OCI-LY3 (cell line): ENCODE measurements around the gene PCNX1.

Experiments used
- H2AFZ ChIP-seq: fragments of 200-600, 300-600 bp; shearing (Covaris generic); 2 replicates; pipeline ENCODE4 v1.6.0; 2014; ENCODE audit warnings: antibody characterized with exemption, low read depth, low read length
- H3K27ac ChIP-seq: fragments of 200-600, 300-600 bp; sonication (generic); 2 replicates; pipeline ENCODE4 v1.5.1; 2014; ENCODE audit warnings: mild to moderate bottlenecking, low read length, moderate library complexity, mixed read lengths
- H3K27me3 ChIP-seq: fragments of 200-600, 300-600 bp; sonication (generic); 2 replicates; pipeline ENCODE4 v1.6.1; 2014; ENCODE audit warnings: low read depth, low read length, mixed read lengths
- H3K36me3 ChIP-seq: fragments of 200-600, 300-600 bp; sonication (generic); replicated peaks from 2 replicates; pipeline ENCODE3; 2014; ENCODE audit warnings: low read depth, low read length, mixed read lengths
- H3K4me1 ChIP-seq: fragments of 300-600, 200-600 bp; sonication (generic); 2 replicates; pipeline ENCODE4 v1.6.1; 2014; ENCODE audit warnings: low read length, mixed read lengths
- H3K4me2 ChIP-seq: fragments of 200-600, 300-600 bp; sonication (generic); 2 replicates; pipeline ENCODE4 v1.6.1; 2014; ENCODE audit warnings: low read length, mixed read lengths
- H3K4me3 ChIP-seq: fragments of 300-600, 200-600 bp; sonication (generic); 2 replicates; pipeline ENCODE4 v1.5.1; 2014; ENCODE audit warnings: antibody characterized with exemption, mild to moderate bottlenecking, low read length, moderate library complexity
- H3K79me2 ChIP-seq: fragments of 300-600, 200-600 bp; shearing (Covaris generic); 2 replicates; pipeline ENCODE4 v1.6.1; 2014; ENCODE audit warnings: mild to moderate bottlenecking, low read length, mixed read lengths
- H3K9ac ChIP-seq: fragments of 300-600, 200-600 bp; shearing (Covaris generic); 2 replicates; pipeline ENCODE4 v1.6.0; 2014; ENCODE audit warnings: mild to moderate bottlenecking, low read length, moderate library complexity
- H3K9me3 ChIP-seq: fragments of 200-600, 300-600 bp; shearing (Covaris generic); 2 replicates; pipeline ENCODE4 v1.6.1; 2014; ENCODE audit warnings: low read length, mixed read lengths; ENCODE audit not compliant: insufficient read depth
- H4K20me1 ChIP-seq: fragments of 200-600, 300-600 bp; sonication (generic); 2 replicates; pipeline ENCODE4 v1.6.1; 2016; ENCODE audit warnings: low read length, mixed read lengths; ENCODE audit not compliant: insufficient read depth
- EZH2phosphoT487 ChIP-seq: fragments of 200-600 bp; shearing (Covaris generic); IDR thresholded peaks from 2 replicates; pipeline ENCODE4 v1.6.1; 2018; ENCODE audit warnings: antibody characterized with exemption, mixed run types, low read depth
- TF ChIP-seq, protein P1 (sequence below): fragments of 200-600, 300-600 bp; sonication (generic); IDR thresholded peaks from 2 replicates; pipeline ENCODE4 v1.5.1; 2014; ENCODE audit warnings: antibody characterized with exemption, low read length, low read depth

The PCNX1 gene

GRCh38 chr14:70943838-70944237, 36.6 kb downstream of the PCNX1 start:
- H3K4me1 ChIP-seq, result no peaks in the 10 kb centered on the region
- H3K4me3 ChIP-seq, result no peak overlapping the region
- H3K36me3 ChIP-seq, result peaks cover 34% of the 10 kb centered on the region

DNA sequence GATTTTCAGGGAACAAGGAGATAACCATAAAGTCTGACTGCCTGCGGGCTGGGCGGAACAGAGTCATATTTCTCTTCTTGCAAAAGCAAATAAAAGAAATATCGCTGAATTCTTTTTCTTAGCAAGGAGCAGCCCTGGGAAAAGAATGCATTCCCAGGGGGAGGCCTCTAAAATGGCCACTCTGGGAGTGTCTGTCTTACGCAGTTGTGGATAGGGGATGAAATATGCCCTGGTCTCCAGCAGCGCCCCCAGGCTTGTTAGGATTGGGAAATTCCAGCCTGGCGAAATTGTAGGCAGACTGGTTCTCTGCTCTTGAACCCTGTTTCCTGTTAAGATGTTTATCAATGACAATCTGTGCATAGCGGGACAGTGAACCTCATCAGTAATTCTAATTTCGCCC, 40.5 kb downstream of the PCNX1 start:
- H2AFZ ChIP-seq, result no peak overlapping the region
- peaks cover 22% of the 10 kb centered on the region for H3K79me2 ChIP-seq
- no peak overlapping the region for H3K4me3 ChIP-seq
- no peak overlapping the region for H3K9ac ChIP-seq
- TF ChIP-seq, protein P1, sequence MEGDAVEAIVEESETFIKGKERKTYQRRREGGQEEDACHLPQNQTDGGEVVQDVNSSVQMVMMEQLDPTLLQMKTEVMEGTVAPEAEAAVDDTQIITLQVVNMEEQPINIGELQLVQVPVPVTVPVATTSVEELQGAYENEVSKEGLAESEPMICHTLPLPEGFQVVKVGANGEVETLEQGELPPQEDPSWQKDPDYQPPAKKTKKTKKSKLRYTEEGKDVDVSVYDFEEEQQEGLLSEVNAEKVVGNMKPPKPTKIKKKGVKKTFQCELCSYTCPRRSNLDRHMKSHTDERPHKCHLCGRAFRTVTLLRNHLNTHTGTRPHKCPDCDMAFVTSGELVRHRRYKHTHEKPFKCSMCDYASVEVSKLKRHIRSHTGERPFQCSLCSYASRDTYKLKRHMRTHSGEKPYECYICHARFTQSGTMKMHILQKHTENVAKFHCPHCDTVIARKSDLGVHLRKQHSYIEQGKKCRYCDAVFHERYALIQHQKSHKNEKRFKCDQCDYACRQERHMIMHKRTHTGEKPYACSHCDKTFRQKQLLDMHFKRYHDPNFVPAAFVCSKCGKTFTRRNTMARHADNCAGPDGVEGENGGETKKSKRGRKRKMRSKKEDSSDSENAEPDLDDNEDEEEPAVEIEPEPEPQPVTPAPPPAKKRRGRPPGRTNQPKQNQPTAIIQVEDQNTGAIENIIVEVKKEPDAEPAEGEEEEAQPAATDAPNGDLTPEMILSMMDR, result no peak
- TF ChIP-seq EZH2phosphoT487, result no peak
- no peaks in the 10 kb centered on the region for H3K27me3 ChIP-seq
- H3K36me3 ChIP-seq, result peaks cover 37% of the 10 kb centered on the region
- no peaks in the 10 kb centered on the region for H4K20me1 ChIP-seq
- H3K4me2 ChIP-seq, result no peak overlapping the region
- no peak overlapping the region for H3K27ac ChIP-seq
- H3K9me3 ChIP-seq, result peaks cover 16% of the 10 kb centered on the region; the same call in 1 of the 2 replicates
- no peaks in the 10 kb centered on the region for H3K4me1 ChIP-seq

More at GRCh38 chr14:70943838-70944237, 36.6 kb downstream of the PCNX1 start:
- Histone ChIP-seq H3K79me2 (peaks cover 36% of the 10 kb centered on the region), H3K9me3 (peaks cover 16% of the 10 kb centered on the region; the same call in 1 of the 2 replicates), H2AFZ (no peak overlapping the region), H3K27me3 (no peaks in the 10 kb centered on the region), H3K4me2 (no peak overlapping the region), H3K9ac (no peak overlapping the region), H3K27ac (no peak overlapping the region), H4K20me1 (no peaks in the 10 kb centered on the region)
- TF ChIP-seq EZH2phosphoT487, result no peak

- Histone ChIP-seq H4K20me1 (peaks cover 5% of the 10 kb centered on the region; the same call in 1 of the 2 replicates), H3K79me2 (no peaks in the 10 kb centered on the region), H2AFZ (no peak overlapping the region), H3K9me3 (no peaks in the 10 kb centered on the region), H3K27ac (no peak overlapping the region), H3K4me1 (no peaks in the 10 kb centered on the region; the same call in 1 of the 2 replicates), H3K4me2 (no peak overlapping the region), H3K9ac (no peak overlapping the region), H3K27me3 (no peaks in the 10 kb centered on the region), H3K4me3 (no peak overlapping the region), H3K36me3 (peaks cover 11% of the 10 kb centered on the region)
- TF ChIP-seq EZH2phosphoT487, result no peak
- TF ChIP-seq, protein P1, result no peak
Observed at GRCh38 chr14:70952485-70952884, 45.2 kb downstream of the PCNX1 start.

DNA sequence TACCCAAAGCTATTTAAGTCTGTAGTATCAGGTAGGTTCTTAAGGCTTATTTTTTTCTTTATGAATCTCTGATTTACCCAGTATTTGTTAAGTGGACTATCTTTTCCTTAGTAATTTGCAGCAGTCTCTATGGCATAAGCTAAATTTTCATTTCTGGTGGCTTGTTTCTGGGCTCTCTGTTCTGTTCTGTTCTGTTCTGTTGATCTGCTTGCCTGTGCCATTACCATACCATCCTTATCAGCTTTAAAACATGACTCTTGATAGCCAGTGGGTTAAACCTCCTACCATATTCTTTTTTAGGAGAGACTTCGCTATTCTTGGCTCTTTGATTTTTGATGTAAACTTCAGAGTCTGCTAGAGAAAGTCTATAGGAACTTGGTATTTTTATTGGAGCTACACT, 46.8 kb downstream of the PCNX1 start:
- peaks cover 10% of the 10 kb centered on the region for H3K36me3 ChIP-seq

More for the DNA sequence above, 46.8 kb downstream of the PCNX1 start:
- Histone ChIP-seq H3K27ac (no peak overlapping the region), H3K9ac (no peak overlapping the region), H4K20me1 (peaks cover 5% of the 10 kb centered on the region; the same call in 1 of the 2 replicates), H3K4me3 (no peak overlapping the region), H3K9me3 (no peaks in the 10 kb centered on the region), H3K4me2 (no peak overlapping the region), H3K79me2 (no peaks in the 10 kb centered on the region), H2AFZ (no peak overlapping the region), H3K27me3 (no peaks in the 10 kb centered on the region), H3K4me1 (no peaks in the 10 kb centered on the region; the same call in 1 of the 2 replicates)
- no peak for TF ChIP-seq EZH2phosphoT487
- TF ChIP-seq, protein P1, result no peak
